Left ventricle myocardium inferior (tissue), 1 donor: ENCODE results near the gene SLC6A16. TPM values are rescaled to one million over a fixed set of nuclear protein-coding genes. Genes with fewer than 3 reads are reported as not detected.
A peak's percentile ranks its signal among the peaks of the same experiment; 100 is the strongest.
"Not testable (repeated sequence)": the region's sequence is repeated elsewhere in the genome, so short reads cannot be mapped to it uniquely, and the experiment has no call there.

ENCODE experiments used
- DNase-seq: peaks from one replicate; pipeline ENCODE4 v3.0.0-alpha.2; 2020
- H3K27ac ChIP-seq: fragments of 200-600 bp; replicated peaks from 2 replicates; pipeline ENCODE4 v1.8.0; 2021
- H3K27me3 ChIP-seq: fragments of 200-600 bp; 2 replicates; pipeline ENCODE4 v1.8.0; 2021; ENCODE audit warnings: low read depth
- H3K36me3 ChIP-seq: fragments of 200-600 bp; 2 replicates; pipeline ENCODE4 v1.8.0; 2021
- H3K4me1 ChIP-seq: fragments of 200-600 bp; 2 replicates; pipeline ENCODE4 v1.8.0; 2021
- H3K4me3 ChIP-seq: fragments of 200-600 bp; 2 replicates; pipeline ENCODE4 v1.8.0; 2021; ENCODE audit warnings: mild to moderate bottlenecking, moderate library complexity
- H3K9me3 ChIP-seq: fragments of 200-600 bp; replicated peaks from 2 replicates; pipeline ENCODE4 v1.8.0; 2021
- intact Hi-C: fragments of 100-400 bp; cut with micrococcal nuclease; formaldehyde crosslinking; loops from one replicate; pipeline ENCODE4 v1.11.0; 2022
- total RNA-seq: library from RNA; stranded (reverse); fragmentation: NEBNext Ultra II Directional; extraction: Animal tissue kit (Norgen Biotek cat#: 25700); gene quantifications from one replicate; pipeline ENCODE4 v1.2.1, GENCODE V29; 2021
- TF ChIP-seq, protein P1 (sequence below): fragments of 200-600 bp; IDR thresholded peaks from 2 replicates; pipeline ENCODE4 v1.8.0; 2021; ENCODE audit warnings: antibody characterized with exemption, mild to moderate bottlenecking, borderline replicate concordance
- donor health status: DM: no; HTN: yes; CAD: no; lungs with severe emphysema.

Gene SLC6A16
- total RNA-seq, 1 donor from 2014 or later, result 1.1 TPM

GRCh38 chr19:49282184-49282583, 42.8 kb downstream of the SLC6A16 start:
- peaks cover 52% of the 10 kb centered on the region for H3K27me3 ChIP-seq
- no peaks in the 10 kb centered on the region for H3K9me3 ChIP-seq
- no peaks in the 10 kb centered on the region for H3K36me3 ChIP-seq
- TF ChIP-seq, protein P1, sequence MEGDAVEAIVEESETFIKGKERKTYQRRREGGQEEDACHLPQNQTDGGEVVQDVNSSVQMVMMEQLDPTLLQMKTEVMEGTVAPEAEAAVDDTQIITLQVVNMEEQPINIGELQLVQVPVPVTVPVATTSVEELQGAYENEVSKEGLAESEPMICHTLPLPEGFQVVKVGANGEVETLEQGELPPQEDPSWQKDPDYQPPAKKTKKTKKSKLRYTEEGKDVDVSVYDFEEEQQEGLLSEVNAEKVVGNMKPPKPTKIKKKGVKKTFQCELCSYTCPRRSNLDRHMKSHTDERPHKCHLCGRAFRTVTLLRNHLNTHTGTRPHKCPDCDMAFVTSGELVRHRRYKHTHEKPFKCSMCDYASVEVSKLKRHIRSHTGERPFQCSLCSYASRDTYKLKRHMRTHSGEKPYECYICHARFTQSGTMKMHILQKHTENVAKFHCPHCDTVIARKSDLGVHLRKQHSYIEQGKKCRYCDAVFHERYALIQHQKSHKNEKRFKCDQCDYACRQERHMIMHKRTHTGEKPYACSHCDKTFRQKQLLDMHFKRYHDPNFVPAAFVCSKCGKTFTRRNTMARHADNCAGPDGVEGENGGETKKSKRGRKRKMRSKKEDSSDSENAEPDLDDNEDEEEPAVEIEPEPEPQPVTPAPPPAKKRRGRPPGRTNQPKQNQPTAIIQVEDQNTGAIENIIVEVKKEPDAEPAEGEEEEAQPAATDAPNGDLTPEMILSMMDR, result no peak
- no peak overlapping the region for H3K4me3 ChIP-seq
- DNase-seq, result no peak
- no peak overlapping the region for H3K27ac ChIP-seq
- intact Hi-C loops, result no loop called here
- H3K4me1 ChIP-seq, result no peaks in the 10 kb centered on the region

GRCh38 chr19:49272204-49272603, 52.8 kb downstream of the SLC6A16 start:
- no peak for DNase-seq
- Histone ChIP-seq H3K27me3 (peaks cover 13% of the 10 kb centered on the region), H3K4me1 (no peaks in the 10 kb centered on the region), H3K9me3 (peaks cover 21% of the 10 kb centered on the region), H3K4me3 (no peak overlapping the region), H3K27ac (no peak overlapping the region), H3K36me3 (no peaks in the 10 kb centered on the region)
- TF ChIP-seq, protein P1, result no peak
- intact Hi-C loops, result no loop called here

GRCh38 chr19:49271080-49271753, 53.8 kb downstream of the SLC6A16 start:
- H3K27me3 ChIP-seq, result peaks cover 13% of the 10 kb centered on the region
- H3K36me3 ChIP-seq, result no peaks in the 10 kb centered on the region
- H3K27ac ChIP-seq, result no peak overlapping the region
- intact Hi-C loops, result no loop called here
- no peak overlapping the region for H3K4me3 ChIP-seq
- TF ChIP-seq, protein P1, result no peak
- H3K4me1 ChIP-seq, result no peaks in the 10 kb centered on the region
- no peak for DNase-seq
- H3K9me3 ChIP-seq, result peaks cover 31% of the 10 kb centered on the region

DNA sequence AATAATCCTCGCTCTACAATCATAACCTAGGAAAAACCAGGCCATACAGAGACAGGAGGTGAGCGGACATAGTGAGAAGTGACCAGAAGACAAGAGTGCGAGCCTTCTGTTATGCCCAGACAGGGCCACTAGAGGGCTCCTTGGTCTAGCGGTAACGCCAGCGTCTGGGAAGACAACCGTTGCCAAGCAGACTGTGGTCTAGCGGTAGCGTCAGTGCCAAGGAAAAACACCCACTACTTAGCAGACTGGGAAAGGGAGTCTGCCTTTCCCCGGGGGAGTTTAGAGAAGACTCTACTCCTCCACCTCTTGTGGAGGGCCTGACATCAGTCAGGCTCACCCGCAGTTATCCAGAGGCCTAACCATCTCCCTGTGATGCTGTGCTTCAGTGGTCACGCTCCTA, 58.6 kb downstream of the SLC6A16 start:
- H3K4me3 ChIP-seq, H3K36me3 ChIP-seq, H3K27ac ChIP-seq, H3K4me1 ChIP-seq, intact Hi-C loops: not testable (repeated sequence)
- DNase-seq, result peak; percentile 50
- Histone ChIP-seq H3K27me3 (peaks cover 28% of the 10 kb centered on the region), H3K9me3 (peaks cover 46% of the 10 kb centered on the region)
- TF ChIP-seq, protein P1, result peak; percentile 74

- H3K9me3 ChIP-seq, result peaks cover 44% of the 10 kb centered on the region
- DNase-seq, result no peak
- H3K36me3 ChIP-seq, result no peaks in the 10 kb centered on the region
- no peak overlapping the region for H3K27ac ChIP-seq
- intact Hi-C loops, result no loop called here
- H3K4me1 ChIP-seq, result no peaks in the 10 kb centered on the region
- TF ChIP-seq, protein P1, result no peak
- peaks cover 28% of the 10 kb centered on the region for H3K27me3 ChIP-seq
- no peak overlapping the region for H3K4me3 ChIP-seq
Measured at GRCh38 chr19:49264258-49264657, 60.7 kb downstream of the SLC6A16 start.
